NCI-H2171 treated with DMSO at 0.1 percent for 48 hours (cell line): ENCODE data around the gene TEKT2.

ENCODE experiments used
- DNase-seq: peaks from one replicate; lab custom pipeline; 2025; lab: John Stamatoyannopoulos, UW

TEKT2 gene

DNA sequence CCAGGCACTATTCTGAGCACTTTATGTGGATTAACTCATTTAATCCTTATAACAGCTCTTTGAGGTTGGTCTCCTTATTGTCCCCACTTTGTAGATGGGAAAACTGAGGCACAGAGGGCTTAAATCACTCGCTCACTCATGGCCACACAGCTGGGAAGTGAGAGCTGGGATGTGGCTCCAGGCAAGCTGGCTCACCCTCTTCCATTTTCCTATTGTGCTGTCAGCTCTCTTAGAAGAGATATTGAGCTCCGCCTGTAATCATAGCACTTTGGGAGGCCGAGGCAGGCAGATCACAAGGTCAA lies 45.0 kb downstream of the TEKT2 start:
- DNase-seq: no peak

DNA sequence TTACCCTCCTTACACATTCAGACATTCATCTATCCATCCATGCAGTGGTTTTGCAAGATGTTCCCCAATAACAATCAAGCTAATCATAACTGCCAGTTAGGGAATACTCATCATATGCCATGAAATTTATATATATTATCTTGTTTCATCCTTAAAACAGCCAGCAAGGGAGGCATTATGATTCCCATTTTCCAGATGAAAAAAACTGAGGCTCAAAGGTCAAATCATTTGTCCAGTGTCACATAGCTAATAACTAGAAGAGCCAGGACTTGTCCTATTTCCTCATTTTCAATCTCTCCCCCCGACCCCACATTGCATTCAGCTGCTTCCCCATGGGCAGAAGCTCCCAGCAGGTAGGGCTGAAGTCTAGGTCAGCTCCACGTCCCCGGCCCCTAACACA lies 48.1 kb downstream of the TEKT2 start:
- DNase-seq: no peak

DNA sequence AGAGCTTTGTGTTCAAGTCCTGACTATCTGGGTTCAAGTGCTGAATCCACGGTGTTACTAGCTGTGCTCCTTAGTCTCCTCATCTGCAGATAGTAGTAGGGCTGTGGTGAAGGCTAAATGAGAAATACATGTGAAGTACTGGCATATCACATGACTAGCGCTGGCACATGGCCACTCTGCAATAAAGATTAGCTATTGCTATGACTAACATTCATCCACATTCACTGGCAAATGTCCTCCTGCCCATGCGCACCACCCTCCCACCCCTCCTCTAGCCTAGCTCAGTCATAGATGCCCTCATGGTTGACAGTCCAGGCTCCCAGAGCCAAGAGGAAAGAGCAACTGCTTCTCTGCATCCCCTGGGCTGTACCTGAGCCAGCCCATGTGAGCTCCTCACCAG lies 49.6 kb downstream of the TEKT2 start:
- DNase-seq: peak; percentile 66

GRCh38 chr1:36134031-36134430 lies 50.1 kb downstream of the TEKT2 start:
- no peak for DNase-seq

DNA sequence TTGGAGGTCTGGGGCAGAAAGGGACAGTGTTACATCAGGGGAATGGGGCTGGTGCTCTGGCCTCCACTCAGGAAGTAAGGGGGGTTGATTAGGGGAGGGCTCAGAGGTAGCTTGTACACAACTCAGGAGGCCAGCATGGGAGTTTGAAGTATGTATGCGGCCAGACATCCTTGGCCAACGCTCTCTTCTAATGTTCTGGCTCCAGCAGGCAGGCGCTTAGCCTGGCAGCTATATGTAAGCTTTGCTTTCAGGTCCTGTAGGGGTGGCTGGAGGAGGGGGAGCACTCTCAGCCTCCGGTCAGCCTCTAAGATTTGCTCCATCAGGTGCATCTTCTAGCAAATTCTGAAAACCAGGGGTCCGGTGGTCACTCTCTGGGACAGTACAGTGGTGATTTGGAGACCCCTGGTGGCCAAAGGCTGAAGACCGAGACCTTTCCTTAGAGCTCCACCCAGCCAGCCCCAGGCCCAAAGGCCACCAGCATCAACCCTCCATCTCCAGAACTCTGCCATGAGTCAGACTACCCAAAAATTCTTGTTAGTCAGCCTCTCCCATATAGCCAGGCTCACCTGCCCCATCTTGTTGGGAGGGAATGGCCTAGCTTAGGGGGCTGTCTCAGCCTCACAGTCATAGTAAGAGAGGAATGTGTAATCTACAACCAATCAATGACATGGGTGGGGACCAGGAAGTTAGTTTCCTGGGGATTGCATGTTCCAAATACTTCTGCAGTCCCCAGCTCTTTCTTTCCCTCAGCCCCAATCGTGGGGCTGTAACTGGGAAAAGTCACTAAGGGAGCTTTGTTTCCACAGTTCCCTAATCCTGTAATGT lies 50.8 kb downstream of the TEKT2 start:
- DNase-seq: no peak

GRCh38 chr1:36135330-36135667 lies 51.4 kb downstream of the TEKT2 start:
- no peak for DNase-seq

DNA sequence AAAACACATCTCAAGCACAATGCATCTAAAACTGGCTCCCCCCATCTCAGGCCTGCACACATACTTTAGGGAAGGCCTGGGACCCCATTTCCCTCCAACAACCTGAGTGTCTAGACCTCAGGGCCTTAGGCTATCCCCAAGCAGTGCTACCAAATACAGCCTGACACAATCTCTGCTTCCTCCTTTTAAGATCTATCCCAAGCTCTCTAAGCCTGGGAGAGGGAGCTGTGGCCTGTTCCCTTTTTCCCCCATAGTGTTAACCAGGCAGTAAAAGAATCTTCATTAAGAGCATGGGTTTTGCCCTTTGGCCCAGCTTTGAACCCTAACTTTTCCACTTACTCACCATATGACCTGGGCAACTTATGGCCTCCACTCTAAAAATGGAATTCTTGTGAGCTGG lies 51.9 kb downstream of the TEKT2 start:
- DNase-seq: no peak

GRCh38 chr1:36136535-36136934 lies 52.6 kb downstream of the TEKT2 start:
- DNase-seq: no peak

DNA sequence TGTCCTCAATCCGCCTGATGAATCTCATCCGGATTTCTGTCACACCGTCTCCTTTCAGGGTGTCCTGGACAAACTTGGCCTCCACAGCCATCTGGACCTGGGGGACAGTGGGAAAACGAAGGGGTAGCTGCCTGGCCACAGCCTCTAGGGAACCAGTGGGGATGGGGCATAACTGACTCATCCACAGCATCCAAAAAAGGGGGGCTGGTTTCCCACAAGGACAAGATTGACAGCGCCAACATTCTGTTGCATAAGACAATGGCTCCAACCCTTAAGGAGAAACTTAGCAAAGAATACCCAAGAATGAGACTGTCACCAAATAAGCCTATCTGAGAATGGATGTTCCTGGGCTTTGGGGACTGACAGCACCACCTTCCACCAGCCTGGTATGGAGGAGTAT lies 53.3 kb downstream of the TEKT2 start:
- DNase-seq: no peak

DNA sequence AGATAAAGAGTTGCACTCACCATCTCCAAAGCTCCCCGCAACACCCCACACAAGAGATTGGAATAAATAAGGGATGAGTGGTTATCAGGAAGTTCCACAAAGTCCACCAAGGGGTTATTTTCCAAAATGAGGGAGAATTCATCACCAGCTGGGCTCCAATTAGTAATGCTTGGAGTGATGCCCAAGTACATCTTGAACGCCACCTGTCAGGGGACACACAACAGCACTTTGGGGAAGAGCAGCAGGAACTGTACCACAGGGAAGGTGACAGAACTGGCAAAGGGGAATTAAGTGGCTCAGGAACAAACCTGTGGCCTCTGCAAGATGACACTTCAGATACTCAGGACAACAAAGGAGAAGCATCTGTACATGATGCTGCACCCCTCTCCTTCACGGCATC lies 53.9 kb downstream of the TEKT2 start:
- DNase-seq: peak; percentile 98
